GM20000 (cell line): ENCODE measurements around the gene ADRA2B.
"Not testable (repeated sequence)": the region's sequence is repeated elsewhere in the genome, so short reads cannot be mapped to it uniquely, and the experiment has no call there.

Experiments used
- DNase-seq: peaks from one replicate; pipeline ENCODE4 v3.0.0; 2012; ENCODE audit warnings: low spot score
- TF ChIP-seq, protein P1 (sequence below): IDR thresholded peaks from 2 replicates; pipeline ENCODE4 v1.5.1; 2012; ENCODE audit warnings: mild to moderate bottlenecking, control low read depth; ENCODE audit errors: extremely low read depth, missing control alignments

ADRA2B gene

DNA sequence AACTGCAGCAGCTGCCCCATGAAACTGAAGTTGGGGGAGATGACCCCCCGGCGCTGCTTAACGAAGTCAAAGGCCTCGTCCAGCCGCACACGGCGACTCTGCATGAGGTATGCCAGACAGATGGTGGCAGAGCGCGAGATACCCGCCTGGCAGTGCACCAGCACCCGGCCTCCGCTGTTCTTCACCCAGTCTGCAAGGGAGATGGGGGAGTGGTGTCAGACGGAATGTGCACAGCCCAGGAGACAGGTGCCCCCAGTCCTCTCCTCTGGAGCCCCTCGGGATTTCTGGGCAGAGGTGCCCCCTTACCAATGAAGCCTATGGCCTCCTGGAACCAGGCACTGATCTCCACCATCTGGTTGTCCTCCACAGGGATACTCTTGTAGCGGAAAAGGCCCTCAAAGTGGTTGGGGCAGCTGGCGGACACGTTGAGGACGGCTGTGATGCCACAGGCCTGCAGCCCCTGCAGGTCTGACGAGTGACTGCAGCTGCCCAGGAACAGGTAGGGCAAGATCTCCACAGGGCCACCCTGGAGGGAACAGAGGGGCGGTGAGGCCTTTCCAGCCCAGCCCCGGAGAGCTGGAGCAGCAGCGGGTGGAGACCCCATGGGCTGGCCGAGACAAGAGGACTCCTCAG lies 27.6 kb upstream of the ADRA2B start:
- TF ChIP-seq, protein P1, sequence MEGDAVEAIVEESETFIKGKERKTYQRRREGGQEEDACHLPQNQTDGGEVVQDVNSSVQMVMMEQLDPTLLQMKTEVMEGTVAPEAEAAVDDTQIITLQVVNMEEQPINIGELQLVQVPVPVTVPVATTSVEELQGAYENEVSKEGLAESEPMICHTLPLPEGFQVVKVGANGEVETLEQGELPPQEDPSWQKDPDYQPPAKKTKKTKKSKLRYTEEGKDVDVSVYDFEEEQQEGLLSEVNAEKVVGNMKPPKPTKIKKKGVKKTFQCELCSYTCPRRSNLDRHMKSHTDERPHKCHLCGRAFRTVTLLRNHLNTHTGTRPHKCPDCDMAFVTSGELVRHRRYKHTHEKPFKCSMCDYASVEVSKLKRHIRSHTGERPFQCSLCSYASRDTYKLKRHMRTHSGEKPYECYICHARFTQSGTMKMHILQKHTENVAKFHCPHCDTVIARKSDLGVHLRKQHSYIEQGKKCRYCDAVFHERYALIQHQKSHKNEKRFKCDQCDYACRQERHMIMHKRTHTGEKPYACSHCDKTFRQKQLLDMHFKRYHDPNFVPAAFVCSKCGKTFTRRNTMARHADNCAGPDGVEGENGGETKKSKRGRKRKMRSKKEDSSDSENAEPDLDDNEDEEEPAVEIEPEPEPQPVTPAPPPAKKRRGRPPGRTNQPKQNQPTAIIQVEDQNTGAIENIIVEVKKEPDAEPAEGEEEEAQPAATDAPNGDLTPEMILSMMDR, result peak; percentile 11
- DNase-seq, result peak; percentile 61

DNA sequence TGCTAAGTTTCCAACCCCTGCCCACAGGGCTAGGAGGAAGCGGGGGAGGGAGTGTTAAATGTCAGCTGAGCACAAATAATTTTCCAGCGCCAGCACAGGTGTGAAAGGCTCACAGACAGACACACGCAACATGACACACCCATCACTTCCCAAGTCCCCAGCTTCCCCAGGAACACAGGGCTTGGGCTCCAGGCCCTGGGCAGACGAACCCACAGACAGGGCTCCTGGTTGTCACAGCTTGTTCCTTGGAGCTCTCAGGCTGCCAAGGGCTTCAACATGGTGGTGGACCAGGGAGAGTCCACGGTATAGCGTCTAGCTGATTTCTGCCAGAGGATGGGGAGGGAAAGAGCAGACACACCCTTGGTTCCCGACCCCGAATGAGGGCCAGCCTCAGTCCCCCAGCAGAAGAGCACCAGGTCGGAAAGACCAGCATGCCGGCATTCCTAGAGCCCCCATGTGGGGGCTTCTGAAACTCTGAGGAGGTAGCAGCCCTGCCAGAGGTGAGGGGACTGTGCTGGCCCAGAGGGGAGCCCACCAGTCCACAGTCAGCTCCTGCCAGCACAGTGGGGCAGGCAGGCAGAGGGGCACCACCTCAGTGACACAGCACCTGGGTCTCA lies 27.0 kb upstream of the ADRA2B start:
- TF ChIP-seq, protein P1, result no peak

DNA sequence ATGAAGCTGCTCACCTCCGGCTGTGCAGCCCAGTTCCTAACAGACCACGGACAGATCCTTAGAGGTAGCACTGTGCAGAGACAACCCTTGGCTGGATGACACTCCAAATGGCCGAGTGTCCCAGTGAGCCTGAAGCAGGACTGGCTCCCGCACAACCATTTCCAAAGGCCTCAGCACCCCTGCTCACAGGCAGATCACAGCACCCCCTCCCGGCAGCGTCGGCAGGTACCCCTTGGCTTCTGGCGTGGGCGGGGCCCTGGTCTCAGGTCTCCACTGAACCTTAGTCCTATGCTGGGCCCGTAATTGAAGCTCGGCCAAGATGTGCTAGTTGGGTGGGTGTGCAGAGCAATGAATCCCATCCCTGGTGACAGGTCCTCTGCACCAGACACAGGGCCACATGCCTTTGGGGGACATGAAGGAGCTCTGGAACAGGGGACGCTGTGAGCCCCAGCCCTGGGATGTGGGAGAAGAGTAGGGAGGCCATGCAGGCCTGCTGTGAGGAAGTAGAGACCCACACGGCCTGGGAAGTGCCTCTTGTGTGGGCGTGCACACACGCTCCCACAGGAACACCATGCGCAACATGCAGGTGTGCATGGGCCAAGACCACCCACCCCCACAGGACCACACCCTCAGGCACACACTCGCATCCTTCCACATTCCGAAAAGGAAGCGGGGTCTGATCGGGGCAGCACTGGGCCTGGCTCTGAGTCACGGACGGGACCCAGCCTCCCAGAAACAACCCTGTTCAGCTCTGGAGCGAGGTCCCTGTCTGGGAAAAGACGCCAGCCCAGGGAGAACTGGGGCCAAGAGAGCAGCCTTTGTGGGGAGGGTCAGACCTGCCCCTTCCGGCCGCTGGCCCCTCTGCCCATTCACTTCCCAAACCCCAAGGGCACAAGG lies 26.1 kb upstream of the ADRA2B start:
- TF ChIP-seq, protein P1, result peak; percentile 53
- peak; percentile 76 for DNase-seq

More for the DNA sequence above, 27.0 kb upstream of the ADRA2B start:
- no peak for DNase-seq

DNA sequence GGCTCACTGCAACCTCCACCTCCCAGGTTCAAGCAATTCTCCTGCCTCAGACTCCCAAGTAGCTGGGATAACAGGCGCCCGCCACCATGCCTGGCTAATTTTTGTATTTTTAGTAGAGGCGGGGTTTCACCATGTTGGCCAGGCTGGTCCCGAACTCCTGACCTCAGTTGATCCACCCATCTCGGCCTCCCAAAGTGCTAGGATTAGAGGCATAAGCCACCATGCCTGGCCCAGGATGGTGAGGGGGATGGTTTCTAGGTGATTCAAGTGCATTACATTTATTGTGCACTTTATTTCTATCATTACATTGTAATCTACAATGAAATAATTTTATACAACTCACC lies 25.2 kb upstream of the ADRA2B start:
- not testable (repeated sequence) for DNase-seq

DNA sequence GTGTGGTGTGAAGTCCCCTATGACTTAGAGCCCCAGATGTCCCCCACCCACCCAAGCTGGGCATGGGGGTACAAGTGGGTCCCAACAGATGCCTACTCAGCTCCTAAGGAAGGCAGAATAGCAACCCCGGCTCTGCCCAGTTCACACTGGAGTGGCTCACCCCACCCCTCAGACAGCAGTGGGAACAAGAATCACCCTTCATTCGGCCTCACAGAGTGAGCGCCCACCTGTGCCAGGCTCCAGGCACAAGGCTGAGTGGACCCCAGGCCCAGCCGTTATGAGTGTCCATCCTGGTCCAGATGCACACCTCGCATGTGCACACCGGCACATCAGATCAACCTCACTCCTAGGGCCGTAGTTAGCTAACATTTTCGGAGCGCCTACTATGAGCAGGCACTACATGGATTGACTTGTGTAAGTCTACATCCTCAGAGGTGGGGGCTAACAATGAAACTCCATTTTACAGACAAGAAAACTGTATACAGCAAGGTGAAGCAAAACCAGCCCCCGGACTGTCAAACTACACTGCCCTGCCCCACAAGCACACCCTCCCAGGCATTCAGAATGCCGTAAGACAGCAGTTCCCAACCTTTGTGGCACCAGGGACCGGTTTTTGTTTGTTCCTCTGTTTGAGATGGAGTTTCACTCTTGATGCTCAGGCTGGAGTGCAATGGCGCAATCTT lies 24.7 kb upstream of the ADRA2B start:
- TF ChIP-seq, protein P1, result no peak
- DNase-seq, result peak; percentile 13

DNA sequence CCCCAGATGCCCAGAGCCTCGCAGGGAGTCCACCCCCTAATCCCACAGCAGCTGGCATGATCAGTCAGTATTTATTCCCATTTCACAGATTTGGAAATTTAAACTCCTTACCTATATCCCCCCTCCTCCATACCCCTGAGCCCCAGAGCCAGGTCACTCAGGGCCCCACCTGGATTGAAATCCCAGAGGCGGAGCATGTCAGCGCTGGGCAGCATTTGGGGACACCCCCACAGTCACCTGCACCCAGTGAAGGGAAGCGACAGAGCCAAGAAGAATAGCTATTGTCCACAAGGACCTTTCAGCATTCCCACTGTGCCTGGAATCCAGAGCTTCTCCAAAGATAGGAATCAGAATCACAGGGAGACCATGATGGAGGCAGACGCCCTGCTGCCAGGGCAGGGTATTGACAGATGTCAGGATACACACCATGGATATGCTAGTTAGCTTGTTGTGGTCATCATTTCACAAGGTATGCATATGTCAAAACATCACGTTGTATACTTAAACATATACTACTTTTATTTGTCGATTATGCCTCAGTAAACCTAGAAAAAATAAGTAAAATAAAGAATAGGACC lies 22.9 kb upstream of the ADRA2B start:
- TF ChIP-seq, protein P1, result no peak
- DNase-seq, result no peak
